IgD-negative memory B cell (primary cell): ENCODE results near the gene MARCKSL1. TPM values are rescaled to one million over a fixed set of nuclear protein-coding genes. Genes with fewer than 3 reads are reported as not detected.
"Not testable (repeated sequence)": the region's sequence is repeated elsewhere in the genome, so short reads cannot be mapped to it uniquely, and the experiment has no call there.

Experiments
- H3K27ac Mint-ChIP-seq, 3 donors: one replicate each; pipeline ENCODE4 v1.8.0; 2020 to 2022; ENCODE audit warnings: mild to moderate bottlenecking in 3 of 3, mixed read lengths in 3 of 3, moderate library complexity in 1 of 3
- H3K27me3 Mint-ChIP-seq: one replicate; pipeline ENCODE4 v1.8.0; 2021; ENCODE audit warnings: mixed read lengths
- H3K36me3 Mint-ChIP-seq: one replicate; pipeline ENCODE4 v1.8.0; 2020; ENCODE audit warnings: mild to moderate bottlenecking, mixed read lengths
- H3K4me1 Mint-ChIP-seq, 3 donors: one replicate each; pipeline ENCODE4 v1.8.0; 2020 to 2022; ENCODE audit warnings: mixed read lengths in 3 of 3, mild to moderate bottlenecking in 1 of 3
- H3K4me3 Mint-ChIP-seq, 4 donors: one replicate each; pipeline ENCODE4 v1.8.0; 2020 to 2022; ENCODE audit warnings: mild to moderate bottlenecking in 4 of 4, mixed read lengths in 4 of 4, moderate library complexity in 3 of 4
- H3K9me3 Mint-ChIP-seq, 3 donors: one replicate each; pipeline ENCODE4 v1.8.0; 2020 to 2021; ENCODE audit warnings: mixed read lengths in 3 of 3, mild to moderate bottlenecking in 1 of 3
- polyA plus RNA-seq: library from polyadenylated mRNA; unstranded; fragments of 300-500 nt; fragmentation: Illumina TruSeq; gene quantifications from one replicate; pipeline ENCODE4 v1.2.3, GENCODE V29; 2021

MARCKSL1 gene
- polyA plus RNA-seq, 1 donor from 2014 or later = 219 TPM

GRCh38 chr1:32303358-32303757, 32.7 kb downstream of the MARCKSL1 start:
- Mint-ChIP-seq H3K36me3 (peaks cover 5% of the 10 kb centered on the region), H3K9me3 (no peaks in the 10 kb centered on the region), H3K27me3 (no peaks in the 10 kb centered on the region), H3K4me3 (no peak overlapping the region), H3K27ac (no peak overlapping the region), H3K4me1 (peaks cover 22 to 30% (median 26%) of the 10 kb centered on the region in 3 donors)

GRCh38 chr1:32299327-32299726, 36.7 kb downstream of the MARCKSL1 start:
- H3K4me1 Mint-ChIP-seq = peaks cover 29 to 40% (median 33%) of the 10 kb centered on the region in 3 donors
- H3K4me3 Mint-ChIP-seq = no peak overlapping the region
- H3K27me3 Mint-ChIP-seq = no peaks in the 10 kb centered on the region
- H3K36me3 Mint-ChIP-seq = peaks cover 3% of the 10 kb centered on the region
- no peak overlapping the region for H3K27ac Mint-ChIP-seq
- H3K9me3 Mint-ChIP-seq = no peaks in the 10 kb centered on the region

GRCh38 chr1:32298211-32298610, 37.8 kb downstream of the MARCKSL1 start:
- not testable (repeated sequence) for H3K9me3 Mint-ChIP-seq, H3K27me3 Mint-ChIP-seq, H3K36me3 Mint-ChIP-seq
- H3K4me1 Mint-ChIP-seq = peaks cover 28 to 36% (median 34%) of the 10 kb centered on the region in 3 donors
- peak overlapping the region in 1 of 3 donors; percentile 74 for H3K27ac Mint-ChIP-seq
- H3K4me3 Mint-ChIP-seq = peak overlapping the region in 1 of 4 donors; percentile 51

- Mint-ChIP-seq H3K36me3 (no peaks in the 10 kb centered on the region), H3K4me1 (peaks cover 31 to 39% (median 35%) of the 10 kb centered on the region in 3 donors), H3K27me3 (no peaks in the 10 kb centered on the region), H3K9me3 (no peaks in the 10 kb centered on the region), H3K4me3 (peak within 1 kb of the TSS; percentile 99 to 100 (median 100)), H3K27ac (peak within 1 kb of the TSS; percentile 97 to 98 (median 98))
These were observed 44.1 kb downstream of the MARCKSL1 start, which contains the start of gene HDAC1 for GRCh38 chr1:32291708-32292538. Gene HDAC1 (plus strand): TSS chr1:32292083. CDS start chr1:32292170, 87 bp downstream.

- H3K27ac Mint-ChIP-seq = peak overlapping the region; percentile 97 to 98 (median 98)
- no peaks in the 10 kb centered on the region for H3K36me3 Mint-ChIP-seq
- peaks cover 26 to 34% (median 29%) of the 10 kb centered on the region in 3 donors for H3K4me1 Mint-ChIP-seq
- H3K4me3 Mint-ChIP-seq = peak overlapping the region; percentile 99 to 100 (median 100)
- H3K9me3 Mint-ChIP-seq = no peaks in the 10 kb centered on the region
- no peaks in the 10 kb centered on the region for H3K27me3 Mint-ChIP-seq
These were observed 44.8 kb downstream of the MARCKSL1 start for GRCh38 chr1:32291145-32291707.

- Mint-ChIP-seq H3K27ac (no peak overlapping the region), H3K4me1 (peaks cover 13 to 20% (median 15%) of the 10 kb centered on the region in 3 donors), H3K4me3 (no peak overlapping the region), H3K36me3 (no peaks in the 10 kb centered on the region), H3K9me3 (no peaks in the 10 kb centered on the region), H3K27me3 (no peaks in the 10 kb centered on the region)
These were observed 46.8 kb downstream of the MARCKSL1 start for GRCh38 chr1:32289256-32289655.

- peaks cover 8 to 11% (median 9%) of the 10 kb centered on the region in 3 donors for H3K4me1 Mint-ChIP-seq
- H3K4me3 Mint-ChIP-seq = no peak overlapping the region
- no peaks in the 10 kb centered on the region for H3K27me3 Mint-ChIP-seq
- peak overlapping the region in 2 of 3 donors; percentile 23 to 45 for H3K27ac Mint-ChIP-seq
- H3K9me3 Mint-ChIP-seq = no peaks in the 10 kb centered on the region
- H3K36me3 Mint-ChIP-seq = peaks cover 3% of the 10 kb centered on the region
These were observed 49.3 kb downstream of the MARCKSL1 start for GRCh38 chr1:32286763-32287162.

GRCh38 chr1:32285658-32286057, 50.4 kb downstream of the MARCKSL1 start:
- Mint-ChIP-seq H3K9me3 (no peaks in the 10 kb centered on the region), H3K27ac (no peak overlapping the region), H3K4me1 (peaks cover 0 to 4% (median 3%) of the 10 kb centered on the region in 3 donors), H3K4me3 (no peak overlapping the region), H3K36me3 (peaks cover 3% of the 10 kb centered on the region), H3K27me3 (no peaks in the 10 kb centered on the region)

GRCh38 chr1:32284777-32285176, 51.3 kb downstream of the MARCKSL1 start:
- not testable (repeated sequence) for H3K27ac Mint-ChIP-seq, H3K27me3 Mint-ChIP-seq, H3K36me3 Mint-ChIP-seq, H3K4me3 Mint-ChIP-seq, H3K9me3 Mint-ChIP-seq, H3K4me1 Mint-ChIP-seq

Other genes starting within 250 kb of the MARCKSL1 start
- gene KPNA6, start 228.2 kb downstream of the MARCKSL1 start, polyA plus RNA-seq = 15.9 TPM
- gene TXLNA, start 156.6 kb downstream of the MARCKSL1 start, polyA plus RNA-seq = 29.1 TPM
- gene CCDC28B, start 135.6 kb downstream of the MARCKSL1 start, polyA plus RNA-seq = 14.0 TPM
- 1.7 TPM for gene IQCC, start 130.6 kb downstream of the MARCKSL1 start, polyA plus RNA-seq
- not detected for gene DCDC2B, start 127.1 kb downstream of the MARCKSL1 start, polyA plus RNA-seq
- gene TMEM234, start 113.9 kb downstream of the MARCKSL1 start, polyA plus RNA-seq = 7.2 TPM
- gene EIF3I, start 113.8 kb downstream of the MARCKSL1 start, polyA plus RNA-seq = 154 TPM
- gene FAM167B, start 89.0 kb downstream of the MARCKSL1 start, polyA plus RNA-seq = not detected
- 80.5 TPM for gene LCK, start 85.0 kb downstream of the MARCKSL1 start, polyA plus RNA-seq
- gene HDAC1, start 44.1 kb downstream of the MARCKSL1 start, polyA plus RNA-seq = 183 TPM
- 1.7 TPM for gene FAM229A, start 26.3 kb upstream of the MARCKSL1 start, polyA plus RNA-seq
- not detected for gene TSSK3, start 26.3 kb upstream of the MARCKSL1 start, polyA plus RNA-seq
- 41.0 TPM for gene BSDC1, start 58.2 kb upstream of the MARCKSL1 start, polyA plus RNA-seq
- gene ZBTB8B, start 128.8 kb upstream of the MARCKSL1 start, polyA plus RNA-seq = not detected
- gene ZBTB8A, start 203.2 kb upstream of the MARCKSL1 start, polyA plus RNA-seq = 0.14 TPM